K562 (cell line): ENCODE data around the gene EYA4. TPM values are rescaled to one million over a fixed set of nuclear protein-coding genes. Genes with fewer than 3 reads are reported as not detected.

Source experiments
- ATAC-seq: fragments of 200-7000 bp; cut with Tn5 transposase; 3 replicates; pipeline ENCODE4 v1.9.1; 2020; ENCODE audit warnings: moderate library complexity
- BruUV-seq: library from RNA; stranded (reverse); fragments of 400-500 nt; replicated peaks from 2 replicates; lab custom pipeline; 2021; lab: Mats Ljungman, UMichigan
- CTCF ChIA-PET: fragments of 300-600 bp; formaldehyde crosslinking; extraction: SDS; loops from one replicate; lab custom pipeline; 2021; ENCODE audit warnings: low intra/inter-chr PET ratio; lab: Yijun Ruan, JAX
- POLR2A ChIA-PET: fragments of 300-600, 350-650 bp; sonication (Branson Sonifier 250); formaldehyde crosslinking; extraction: SDS; loops from one replicate; lab custom pipeline; 2021; ENCODE audit warnings: antibody characterized with exemption, inconsistent platforms; lab: Yijun Ruan, JAX
- DNase-seq, 4 experiments: peaks; one replicate each; pipeline versions ENCODE4 v3.0.0 to v3.0.0-alpha.2; 2011 to 2018; ENCODE audit warnings: low spot score in 3 of 4, mixed read lengths in 3 of 4; ENCODE audit errors: extremely low read depth in 1 of 4
- FAIRE-seq: peaks from 2 replicates; lab custom pipeline; 2011; peaks lifted over from hg19 to GRCh38; lab: Jason Lieb, UNC
- H2AFZ ChIP-seq: 2 replicates; pipeline ENCODE4 v1.6.0; 2011; ENCODE audit warnings: low read depth, low read length, control low read depth, inconsistent platforms
- H3K27ac ChIP-seq: fragments of 200-600 bp; 3 replicates; pipeline ENCODE4 v1.8.0; 2011; ENCODE audit warnings: low read depth, mild to moderate bottlenecking, control low read depth, inconsistent platforms, low read length, moderate library complexity, mixed read lengths; ENCODE audit errors: extremely low read depth
- H3K27me3 ChIP-seq, 2 experiments: fragments of 300-600 bp in 1 of 2; 2 replicates in 1 of 2; 3 replicates in 1 of 2; pipeline versions ENCODE4 v1.6.0 to v1.8.0; 2011; ENCODE audit warnings: inconsistent platforms in 2 of 2, low read length in 2 of 2, mild to moderate bottlenecking in 1 of 2, mixed read lengths in 1 of 2, moderate library complexity in 1 of 2; ENCODE audit not compliant: control insufficient read depth in 2 of 2, insufficient read depth in 2 of 2
- H3K36me3 ChIP-seq: fragments of 300-600 bp; 3 replicates; pipeline ENCODE4 v1.8.0; 2011; ENCODE audit warnings: mild to moderate bottlenecking, low read length, inconsistent platforms; ENCODE audit not compliant: control insufficient read depth, insufficient read depth
- H3K4me1 ChIP-seq, 2 experiments: fragments of 200-600 bp in 1 of 2; replicated peaks in 1 of 2; 2 replicates in 1 of 2; 3 replicates in 1 of 2; pipeline versions ENCODE4 v1.5.1 to v1.8.0; 2011; ENCODE audit warnings: inconsistent platforms in 2 of 2, low read length in 2 of 2, mild to moderate bottlenecking in 1 of 2, mixed read lengths in 1 of 2, moderate library complexity in 1 of 2; ENCODE audit not compliant: control insufficient read depth in 2 of 2, insufficient read depth in 2 of 2
- H3K4me2 ChIP-seq: 2 replicates; pipeline ENCODE4 v1.6.1; 2011; ENCODE audit warnings: low read length, control low read depth, inconsistent platforms, mixed read lengths; ENCODE audit not compliant: insufficient read depth
- H3K4me3 ChIP-seq: fragments of 200-600 bp; sonication (generic), shearing (Covaris generic); 2 replicates; pipeline ENCODE4 v1.5.1; 2016; ENCODE audit warnings: control low read depth, inconsistent platforms
- H3K79me2 ChIP-seq: fragments of 200-600 bp; 3 replicates; pipeline ENCODE4 v1.8.0; 2011; ENCODE audit warnings: low read length, inconsistent platforms; ENCODE audit not compliant: control insufficient read depth, insufficient read depth
- H3K9ac ChIP-seq, 2 experiments: 2 replicates each; pipeline versions ENCODE4 v1.6.0 to v1.6.1; 2011; ENCODE audit warnings: low read depth in 2 of 2, low read length in 2 of 2, control low read depth in 1 of 2, inconsistent platforms in 1 of 2, mild to moderate bottlenecking in 1 of 2, mixed read lengths in 1 of 2; ENCODE audit not compliant: insufficient read depth in 1 of 2
- H3K9me1 ChIP-seq: one replicate; pipeline ENCODE4 v1.6.0; 2011; ENCODE audit warnings: inconsistent platforms, mild to moderate bottlenecking, low read length, moderate library complexity; ENCODE audit not compliant: control insufficient read depth, insufficient read depth
- H3K9me3 ChIP-seq: replicated peaks from 2 replicates; pipeline ENCODE4 v1.5.1; 2011; ENCODE audit warnings: low read depth, low read length, inconsistent platforms; ENCODE audit not compliant: control insufficient read depth, insufficient read depth
- H4K20me1 ChIP-seq: replicated peaks from 2 replicates; pipeline ENCODE4 v1.6.1; 2011; ENCODE audit warnings: low read length, inconsistent platforms, mixed read lengths; ENCODE audit not compliant: control insufficient read depth, insufficient read depth
- BACH1 ChIP-seq: fragments of 200-800 bp; sonication (Bioruptor generic); IDR thresholded peaks from 2 replicates; pipeline ENCODE4 v1.6.1; 2016; ENCODE audit warnings: missing genetic modification characterization, missing compliant biosample characterization
- HMG20B ChIP-seq: fragments of 250-450 bp; sonication (Bioruptor Pico); IDR thresholded peaks from 2 replicates; pipeline ENCODE4 v1.5.0; 2021; ENCODE audit warnings: mild to moderate bottlenecking
- MAFF ChIP-seq: IDR thresholded peaks from 2 replicates; pipeline ENCODE4 v1.6.1; 2012; ENCODE audit warnings: low read length, improper control_type of control experiment
- NFE2 ChIP-seq: IDR thresholded peaks from 2 replicates; pipeline ENCODE4 v1.6.1; 2014; ENCODE audit warnings: antibody characterized with exemption, low read depth
- SIRT6 ChIP-seq: IDR thresholded peaks from one replicate; pipeline ENCODE4 v1.6.1; 2012; ENCODE audit warnings: low read depth, mild to moderate bottlenecking, control low read depth, inconsistent platforms, low read length, moderate library complexity
- TAF7 ChIP-seq: fragments of 450-650 bp; IDR thresholded peaks from 2 replicates; pipeline ENCODE4 v1.6.1; 2016; ENCODE audit warnings: missing genetic modification characterization, missing compliant biosample characterization
- ZFP1 ChIP-seq: fragments of 450-650 bp; formaldehyde crosslinking; IDR thresholded peaks from 2 replicates; pipeline ENCODE4 v1.4.0; 2020; ENCODE audit warnings: mild to moderate bottlenecking, mixed read lengths
- WGBS: fragments of 100-300 bp; shearing (Covaris generic); methylation state at CpG from one replicate; pipeline ENCODE4 v1.1.6; 2016; ENCODE audit warnings: low coverage, mixed read lengths; ENCODE audit not compliant: insufficient coverage; ENCODE audit errors: missing lambda C conversion rate; 5-methylcytosine and 5-hydroxymethylcytosine counted together
- in situ Hi-C: fragments of 300-500 bp; cut with MboI; formaldehyde crosslinking; loops from 4 replicates; pipeline ENCODE4 v1.15.0; 2018; ENCODE audit warnings: inconsistent platforms, mixed read lengths
- intact Hi-C: fragments of 100-400 bp; cut with micrococcal nuclease; formaldehyde crosslinking; loops from 2 replicates; pipeline ENCODE4 v1.14.2; 2022
- polyA plus RNA-seq, 8 experiments: library from polyadenylated mRNA; depleted of rRNA in 4 of 8; stranded (reverse) in 5 of 8; unstranded in 3 of 8; fragments of >200 nt; fragmentation: Nextera tagmentation in 2 of 8; fragmentation: Illumina TruSeq in 1 of 8; extraction: Ambion mirVana in 2 of 8; extraction: Trizol in 1 of 8; gene quantifications; 2 replicates each; pipeline versions ENCODE4 v1.2.1 to v1.2.3, GENCODE V29; 2011 to 2014; ENCODE audit warnings: inconsistent platforms in 1 of 8, missing spikeins in 1 of 8
- total RNA-seq, 7 experiments: library from RNA; depleted of rRNA in 6 of 7; stranded (reverse); fragments of >200 nt in 6 of 7; fragmentation: Illumina TruSeq in 2 of 7; extraction: Trizol in 2 of 7; gene quantifications; 2 replicates each; pipeline versions ENCODE4 v1.2.1 to v1.2.3, GENCODE V29; 2011 to 2021; ENCODE audit warnings: low replicate concordance in 1 of 7
- TF ChIP-seq, protein P1 (sequence below): fragments of 450-650 bp; IDR thresholded peaks from 2 replicates; pipeline ENCODE4 v1.6.1; 2016
- TF ChIP-seq, protein P2 (sequence below), 2 experiments: fragments of 450-650 bp; formaldehyde crosslinking in 1 of 2; IDR thresholded peaks; 2 replicates each; pipeline versions ENCODE4 v1.4.0 to v1.6.1; 2014 to 2020; ENCODE audit warnings: mild to moderate bottlenecking in 2 of 2, borderline replicate concordance in 1 of 2, low read depth in 1 of 2

Gene EYA4
- total and polyA plus RNA-seq, 9 of the 15 experiments (the other 6 are each of a cell fraction or from before 2014, with no cell fraction given), result 0.03 to 0.04 TPM; not detected in 7

DNA sequence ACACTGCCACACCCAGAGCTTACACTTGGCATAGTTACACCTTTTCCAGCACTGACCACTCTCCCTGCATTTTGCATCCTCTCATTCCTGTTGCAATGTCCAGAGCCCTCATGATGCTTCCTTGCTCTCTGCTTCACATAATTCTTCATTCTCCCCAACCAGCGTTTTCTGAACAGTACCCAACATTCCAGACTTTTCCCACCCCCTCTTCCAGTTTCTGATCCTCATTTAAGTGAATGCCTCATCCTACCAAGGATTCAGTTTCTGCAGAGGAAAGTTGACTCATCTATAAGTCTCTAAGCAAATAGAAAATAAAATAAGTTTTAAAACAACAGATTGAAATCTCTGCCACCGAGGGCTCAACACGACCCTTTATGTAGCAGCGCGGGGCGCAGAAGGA lies 326.5 kb downstream of the EYA4 start (continued):
- no peak for TF ChIP-seq HMG20B (CRISPR knock-in tag)
- TF ChIP-seq, all 486 proteins: peak for 0

DNA sequence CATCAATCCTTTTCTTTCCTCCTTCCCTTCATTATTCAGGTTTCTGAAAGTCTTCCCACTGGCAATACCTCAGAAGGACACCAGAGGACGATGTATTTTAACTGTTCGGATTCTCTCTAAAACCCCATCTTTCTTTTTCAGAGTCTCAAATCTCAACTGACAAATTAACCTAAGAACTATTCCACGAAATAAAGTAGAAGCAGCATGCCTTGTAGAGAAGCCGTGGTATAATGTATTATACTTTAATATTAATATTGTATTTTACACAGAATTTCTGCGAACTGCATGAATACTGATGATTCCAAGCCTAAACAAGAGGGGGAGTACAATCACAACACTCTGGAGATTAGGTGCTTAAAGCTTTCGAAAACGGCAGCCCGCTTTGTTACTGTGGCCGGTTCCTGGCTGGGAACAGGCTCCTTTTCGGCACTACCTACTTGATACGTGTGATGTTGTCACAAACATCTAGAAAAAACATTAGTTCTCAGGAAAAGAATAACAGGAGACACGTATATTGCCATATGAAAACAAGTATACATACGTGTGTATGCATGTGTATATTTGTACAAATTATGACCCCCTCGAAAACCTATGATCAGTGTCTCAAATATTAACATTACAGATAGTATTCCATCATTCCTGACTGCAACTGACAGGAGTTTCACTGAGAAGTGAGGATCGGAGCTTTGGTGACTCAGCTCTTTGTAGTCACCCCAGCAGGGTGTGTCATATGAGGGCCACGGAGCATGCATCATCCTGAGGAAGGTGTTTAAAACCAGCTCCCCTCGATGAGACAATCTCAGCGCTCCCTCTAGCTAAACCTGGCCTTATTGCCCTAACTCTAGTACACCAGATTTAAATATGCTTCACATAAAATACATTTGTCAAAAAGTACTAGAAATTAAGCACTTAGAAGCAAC lies 328.1 kb downstream of the EYA4 start:
- CTCF ChIA-PET, result interaction anchor here (0.7 to 2.4 kb wide), 5 partner anchors 130 to 528 kb away, joined by 6 to 25 read pairs (median 9); no protein-coding TSS in a partner anchor
- Histone ChIP-seq H3K4me1 (no peaks in the 10 kb centered on the region; a peak in 1 of 5 replicates), H3K36me3 (no peaks in the 10 kb centered on the region), H3K4me2 (peak overlapping the region; percentile 57; the same call in 1 of the 2 replicates), H3K9me1 (no peaks in the 10 kb centered on the region), H3K79me2 (no peaks in the 10 kb centered on the region), H2AFZ (peak overlapping the region; percentile 53), H3K4me3 (no peak overlapping the region), H3K27ac (no peak overlapping the region), H4K20me1 (no peaks in the 10 kb centered on the region), H3K9ac (no peak overlapping the region), H3K27me3 (no peaks in the 10 kb centered on the region; a peak in 1 of 5 replicates), H3K9me3 (no peaks in the 10 kb centered on the region)
- ATAC-seq (peak; percentile 93), DNase-seq (peak; percentile 44 to 63 (median 52)), FAIRE-seq (peak; percentile 71)
- intact Hi-C loops (loop anchor here (1.0 to 10.0 kb wide), 4 partner anchors 136 to 528 kb away; no protein-coding TSS in a partner anchor), in situ Hi-C loops (loop anchor here (5.0 to 25.0 kb wide), 4 partner anchors 256 to 1657 kb away; no protein-coding TSS in a partner anchor)
- no TSS peak for BruUV-seq
- under 1% methylated on average over 18 of the region's 18 CpGs for WGBS
- POLR2A ChIA-PET, result interaction anchor here (0.6 to 1.1 kb wide), 2 partner anchors 270 to 340 kb away, joined by 4 to 5 read pairs; no protein-coding TSS in a partner anchor
- peak; percentile 37 for TF ChIP-seq MAFF
- TF ChIP-seq, protein P1, sequence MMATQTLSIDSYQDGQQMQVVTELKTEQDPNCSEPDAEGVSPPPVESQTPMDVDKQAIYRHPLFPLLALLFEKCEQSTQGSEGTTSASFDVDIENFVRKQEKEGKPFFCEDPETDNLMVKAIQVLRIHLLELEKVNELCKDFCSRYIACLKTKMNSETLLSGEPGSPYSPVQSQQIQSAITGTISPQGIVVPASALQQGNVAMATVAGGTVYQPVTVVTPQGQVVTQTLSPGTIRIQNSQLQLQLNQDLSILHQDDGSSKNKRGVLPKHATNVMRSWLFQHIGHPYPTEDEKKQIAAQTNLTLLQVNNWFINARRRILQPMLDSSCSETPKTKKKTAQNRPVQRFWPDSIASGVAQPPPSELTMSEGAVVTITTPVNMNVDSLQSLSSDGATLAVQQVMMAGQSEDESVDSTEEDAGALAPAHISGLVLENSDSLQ, result 0 out of 2 replicates have a peak, but pooled peaks have one; percentile 9
- TF ChIP-seq TAF7 (tag), result no peak
- no peak for TF ChIP-seq ZFP1 (CRISPR knock-in tag)
- no peak for TF ChIP-seq SIRT6
- peak; percentile 90 for TF ChIP-seq NFE2
- TF ChIP-seq, protein P2, sequence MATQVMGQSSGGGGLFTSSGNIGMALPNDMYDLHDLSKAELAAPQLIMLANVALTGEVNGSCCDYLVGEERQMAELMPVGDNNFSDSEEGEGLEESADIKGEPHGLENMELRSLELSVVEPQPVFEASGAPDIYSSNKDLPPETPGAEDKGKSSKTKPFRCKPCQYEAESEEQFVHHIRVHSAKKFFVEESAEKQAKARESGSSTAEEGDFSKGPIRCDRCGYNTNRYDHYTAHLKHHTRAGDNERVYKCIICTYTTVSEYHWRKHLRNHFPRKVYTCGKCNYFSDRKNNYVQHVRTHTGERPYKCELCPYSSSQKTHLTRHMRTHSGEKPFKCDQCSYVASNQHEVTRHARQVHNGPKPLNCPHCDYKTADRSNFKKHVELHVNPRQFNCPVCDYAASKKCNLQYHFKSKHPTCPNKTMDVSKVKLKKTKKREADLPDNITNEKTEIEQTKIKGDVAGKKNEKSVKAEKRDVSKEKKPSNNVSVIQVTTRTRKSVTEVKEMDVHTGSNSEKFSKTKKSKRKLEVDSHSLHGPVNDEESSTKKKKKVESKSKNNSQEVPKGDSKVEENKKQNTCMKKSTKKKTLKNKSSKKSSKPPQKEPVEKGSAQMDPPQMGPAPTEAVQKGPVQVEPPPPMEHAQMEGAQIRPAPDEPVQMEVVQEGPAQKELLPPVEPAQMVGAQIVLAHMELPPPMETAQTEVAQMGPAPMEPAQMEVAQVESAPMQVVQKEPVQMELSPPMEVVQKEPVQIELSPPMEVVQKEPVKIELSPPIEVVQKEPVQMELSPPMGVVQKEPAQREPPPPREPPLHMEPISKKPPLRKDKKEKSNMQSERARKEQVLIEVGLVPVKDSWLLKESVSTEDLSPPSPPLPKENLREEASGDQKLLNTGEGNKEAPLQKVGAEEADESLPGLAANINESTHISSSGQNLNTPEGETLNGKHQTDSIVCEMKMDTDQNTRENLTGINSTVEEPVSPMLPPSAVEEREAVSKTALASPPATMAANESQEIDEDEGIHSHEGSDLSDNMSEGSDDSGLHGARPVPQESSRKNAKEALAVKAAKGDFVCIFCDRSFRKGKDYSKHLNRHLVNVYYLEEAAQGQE (IDR thresholded peaks at IDR 0.05; ENCODE audit: borderline replicate concordance), result peak; percentile 76
- TF ChIP-seq, protein P2 (CRISPR knock-in tag; IDR thresholded peaks at IDR 0.05; ENCODE audit: low read depth), result no peak
- peak; percentile 80; the same call in 1 of the 2 replicates for TF ChIP-seq BACH1 (tag)
